A549 (cell line): Measurements from ENCODE around the gene PHPT1.

Source experiments
- MAZ ChIP-seq: fragments of 150-350 bp; IDR thresholded peaks from 2 replicates; pipeline ENCODE4 v1.6.1; 2014; ENCODE audit warnings: antibody characterized with exemption, low read depth, low read length, borderline replicate concordance
- NFE2L2 ChIP-seq: fragments of 150-350 bp; conservative IDR thresholded peaks from 2 replicates; pipeline ENCODE4 v1.6.1; 2014; ENCODE audit warnings: low read length
- PHF8 ChIP-seq: fragments of 200-600 bp; sonication (generic); IDR thresholded peaks from 2 replicates; pipeline ENCODE4 v1.6.1; 2016; ENCODE audit warnings: low read depth, mild to moderate bottlenecking, antibody characterized with exemption, moderate library complexity, borderline replicate concordance
- RAD21 ChIP-seq, 2 experiments: fragments of >200 bp in 1 of 2; sonication (Bioruptor Twin) in 1 of 2; formaldehyde crosslinking in 1 of 2; IDR thresholded peaks in 1 of 2; conservative IDR thresholded peaks in 1 of 2; 2 replicates in 1 of 2; 3 replicates in 1 of 2; pipeline ENCODE4 v1.6.1; 2012 to 2018; ENCODE audit warnings: inconsistent platforms in 1 of 2
- RNF2 ChIP-seq: fragments of 200-600 bp; sonication (generic); IDR thresholded peaks from 2 replicates; pipeline ENCODE4 v1.6.1; 2016; ENCODE audit warnings: low read depth, mild to moderate bottlenecking, antibody characterized with exemption, moderate library complexity, borderline replicate concordance
- SREBF2 ChIP-seq: fragments of 450-650 bp; IDR thresholded peaks from 2 replicates; pipeline ENCODE4 v1.6.1; 2014; ENCODE audit warnings: mild to moderate bottlenecking, moderate library complexity
- TF ChIP-seq, protein P1 (sequence below): fragments of 200-600 bp; sonication (generic); IDR thresholded peaks from 2 replicates; pipeline ENCODE4 v1.6.1; 2016; ENCODE audit warnings: antibody characterized with exemption, mild to moderate bottlenecking, moderate library complexity
- TF ChIP-seq, protein P2 (sequence below): fragments of >200 bp; sonication (Bioruptor Twin); formaldehyde crosslinking; IDR thresholded peaks from 3 replicates; pipeline ENCODE4 v1.5.1; 2016

DNA sequence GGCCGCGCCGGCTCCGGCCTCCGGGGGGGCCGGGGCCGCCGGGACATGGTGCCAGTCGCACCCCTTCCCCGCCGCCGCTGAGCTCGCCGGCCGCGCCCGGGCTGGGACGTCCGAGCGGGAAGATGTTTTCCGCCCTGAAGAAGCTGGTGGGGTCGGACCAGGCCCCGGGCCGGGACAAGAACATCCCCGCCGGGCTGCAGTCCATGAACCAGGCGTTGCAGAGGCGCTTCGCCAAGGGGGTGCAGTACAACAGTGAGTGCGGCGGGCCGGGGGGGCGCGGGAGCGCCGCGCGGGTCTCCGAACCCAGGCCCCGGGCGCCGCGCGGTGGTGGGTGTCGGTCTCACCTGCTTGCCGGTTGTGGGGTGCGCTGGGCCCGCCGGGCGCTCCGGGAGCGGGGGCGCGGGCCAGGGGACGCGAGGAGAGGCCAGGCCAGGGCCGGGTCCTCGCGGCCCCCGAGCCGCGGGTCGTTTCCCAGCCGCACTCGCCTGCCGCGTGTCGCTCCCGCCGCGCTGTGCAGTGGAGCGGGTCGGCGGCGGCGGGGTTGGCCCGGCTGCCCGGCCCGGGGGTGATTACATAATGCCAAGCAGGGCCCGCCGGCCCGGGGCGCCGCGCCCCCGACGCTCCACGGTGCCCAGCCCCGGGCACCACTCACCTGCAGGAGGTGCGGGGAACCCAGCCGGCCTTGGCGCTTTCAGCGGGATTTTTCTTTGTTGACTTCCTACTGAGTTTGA lies 41.0 kb upstream of the PHPT1 start:
- no peak for TF ChIP-seq RNF2
- TF ChIP-seq, protein P1, sequence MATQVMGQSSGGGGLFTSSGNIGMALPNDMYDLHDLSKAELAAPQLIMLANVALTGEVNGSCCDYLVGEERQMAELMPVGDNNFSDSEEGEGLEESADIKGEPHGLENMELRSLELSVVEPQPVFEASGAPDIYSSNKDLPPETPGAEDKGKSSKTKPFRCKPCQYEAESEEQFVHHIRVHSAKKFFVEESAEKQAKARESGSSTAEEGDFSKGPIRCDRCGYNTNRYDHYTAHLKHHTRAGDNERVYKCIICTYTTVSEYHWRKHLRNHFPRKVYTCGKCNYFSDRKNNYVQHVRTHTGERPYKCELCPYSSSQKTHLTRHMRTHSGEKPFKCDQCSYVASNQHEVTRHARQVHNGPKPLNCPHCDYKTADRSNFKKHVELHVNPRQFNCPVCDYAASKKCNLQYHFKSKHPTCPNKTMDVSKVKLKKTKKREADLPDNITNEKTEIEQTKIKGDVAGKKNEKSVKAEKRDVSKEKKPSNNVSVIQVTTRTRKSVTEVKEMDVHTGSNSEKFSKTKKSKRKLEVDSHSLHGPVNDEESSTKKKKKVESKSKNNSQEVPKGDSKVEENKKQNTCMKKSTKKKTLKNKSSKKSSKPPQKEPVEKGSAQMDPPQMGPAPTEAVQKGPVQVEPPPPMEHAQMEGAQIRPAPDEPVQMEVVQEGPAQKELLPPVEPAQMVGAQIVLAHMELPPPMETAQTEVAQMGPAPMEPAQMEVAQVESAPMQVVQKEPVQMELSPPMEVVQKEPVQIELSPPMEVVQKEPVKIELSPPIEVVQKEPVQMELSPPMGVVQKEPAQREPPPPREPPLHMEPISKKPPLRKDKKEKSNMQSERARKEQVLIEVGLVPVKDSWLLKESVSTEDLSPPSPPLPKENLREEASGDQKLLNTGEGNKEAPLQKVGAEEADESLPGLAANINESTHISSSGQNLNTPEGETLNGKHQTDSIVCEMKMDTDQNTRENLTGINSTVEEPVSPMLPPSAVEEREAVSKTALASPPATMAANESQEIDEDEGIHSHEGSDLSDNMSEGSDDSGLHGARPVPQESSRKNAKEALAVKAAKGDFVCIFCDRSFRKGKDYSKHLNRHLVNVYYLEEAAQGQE = no peak
- TF ChIP-seq, protein P2, sequence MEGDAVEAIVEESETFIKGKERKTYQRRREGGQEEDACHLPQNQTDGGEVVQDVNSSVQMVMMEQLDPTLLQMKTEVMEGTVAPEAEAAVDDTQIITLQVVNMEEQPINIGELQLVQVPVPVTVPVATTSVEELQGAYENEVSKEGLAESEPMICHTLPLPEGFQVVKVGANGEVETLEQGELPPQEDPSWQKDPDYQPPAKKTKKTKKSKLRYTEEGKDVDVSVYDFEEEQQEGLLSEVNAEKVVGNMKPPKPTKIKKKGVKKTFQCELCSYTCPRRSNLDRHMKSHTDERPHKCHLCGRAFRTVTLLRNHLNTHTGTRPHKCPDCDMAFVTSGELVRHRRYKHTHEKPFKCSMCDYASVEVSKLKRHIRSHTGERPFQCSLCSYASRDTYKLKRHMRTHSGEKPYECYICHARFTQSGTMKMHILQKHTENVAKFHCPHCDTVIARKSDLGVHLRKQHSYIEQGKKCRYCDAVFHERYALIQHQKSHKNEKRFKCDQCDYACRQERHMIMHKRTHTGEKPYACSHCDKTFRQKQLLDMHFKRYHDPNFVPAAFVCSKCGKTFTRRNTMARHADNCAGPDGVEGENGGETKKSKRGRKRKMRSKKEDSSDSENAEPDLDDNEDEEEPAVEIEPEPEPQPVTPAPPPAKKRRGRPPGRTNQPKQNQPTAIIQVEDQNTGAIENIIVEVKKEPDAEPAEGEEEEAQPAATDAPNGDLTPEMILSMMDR = 0 out of 3 replicates have a peak, but pooled peaks have one; percentile 4
- TF ChIP-seq SREBF2 = no peak
- TF ChIP-seq NFE2L2 = no peak
- no peak for TF ChIP-seq MAZ
- TF ChIP-seq RAD21 (conservative IDR thresholded peaks at IDR 0.05 in 1 of 2, IDR thresholded peaks at IDR 0.05 in 1 of 2) = no peak
- TF ChIP-seq PHF8 = no peak
